ENCODE data around the gene GNB1. TPM values are rescaled to one million over a fixed set of nuclear protein-coding genes. Genes with fewer than 3 reads are reported as not detected.
A peak's percentile ranks its signal among the peaks of the same experiment; 100 is the strongest.

Gene GNB1
- polyA plus RNA-seq, 3 donors = 41.9 to 357 (median 111) TPM

DNA sequence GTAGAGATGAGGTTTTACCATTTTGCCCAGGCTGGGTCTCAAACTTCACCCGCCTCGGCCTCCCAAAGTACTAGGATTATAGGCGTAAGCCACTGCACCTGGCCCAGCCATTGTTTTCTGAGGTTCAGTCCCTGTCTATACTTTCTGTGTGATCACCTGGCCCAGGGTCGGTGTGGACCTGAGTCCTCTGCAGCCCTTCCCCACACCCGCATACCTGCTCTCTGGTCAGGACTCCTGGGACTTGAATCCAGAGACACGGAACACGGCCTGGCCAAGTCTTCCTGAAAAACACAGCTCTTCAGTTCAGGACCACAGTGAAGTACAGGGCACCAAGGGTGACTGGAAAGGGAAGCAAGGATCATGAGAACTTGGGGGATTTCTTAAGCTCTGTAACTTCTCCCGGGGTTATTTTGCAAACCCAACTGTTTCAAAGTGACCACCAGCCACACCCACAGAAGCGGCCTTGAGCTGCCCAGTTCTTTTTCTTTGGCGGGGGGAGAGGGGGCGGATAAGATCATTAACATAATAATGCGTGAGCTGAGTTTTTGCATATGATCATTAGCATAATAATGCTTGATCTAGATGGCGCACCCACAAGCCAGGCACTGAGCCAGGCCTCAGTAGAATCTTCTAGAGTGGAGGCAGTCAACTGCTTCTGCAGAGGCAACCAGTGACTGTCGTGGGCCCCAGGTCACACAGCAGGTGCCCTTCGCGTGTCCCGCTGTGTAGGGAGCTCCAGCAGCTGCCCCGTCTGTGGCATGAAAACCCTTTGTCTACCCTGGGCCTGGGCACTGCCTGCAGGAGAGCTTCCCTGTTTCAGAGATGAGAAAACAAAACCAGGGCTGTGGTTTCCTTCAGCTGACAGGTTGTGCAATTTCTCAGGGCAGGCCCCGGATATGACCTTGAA is 110.9 kb downstream of the GNB1 start:
- peaks cover 4 to 6% of the 10 kb centered on the region in 2 donors for H3K36me3 ChIP-seq (replicated peaks in 1 of 2; ENCODE audit: control insufficient read depth in 1 of 2, insufficient read depth in 2 of 2, low read length in 2 of 2)
- TF ChIP-seq, protein P1, sequence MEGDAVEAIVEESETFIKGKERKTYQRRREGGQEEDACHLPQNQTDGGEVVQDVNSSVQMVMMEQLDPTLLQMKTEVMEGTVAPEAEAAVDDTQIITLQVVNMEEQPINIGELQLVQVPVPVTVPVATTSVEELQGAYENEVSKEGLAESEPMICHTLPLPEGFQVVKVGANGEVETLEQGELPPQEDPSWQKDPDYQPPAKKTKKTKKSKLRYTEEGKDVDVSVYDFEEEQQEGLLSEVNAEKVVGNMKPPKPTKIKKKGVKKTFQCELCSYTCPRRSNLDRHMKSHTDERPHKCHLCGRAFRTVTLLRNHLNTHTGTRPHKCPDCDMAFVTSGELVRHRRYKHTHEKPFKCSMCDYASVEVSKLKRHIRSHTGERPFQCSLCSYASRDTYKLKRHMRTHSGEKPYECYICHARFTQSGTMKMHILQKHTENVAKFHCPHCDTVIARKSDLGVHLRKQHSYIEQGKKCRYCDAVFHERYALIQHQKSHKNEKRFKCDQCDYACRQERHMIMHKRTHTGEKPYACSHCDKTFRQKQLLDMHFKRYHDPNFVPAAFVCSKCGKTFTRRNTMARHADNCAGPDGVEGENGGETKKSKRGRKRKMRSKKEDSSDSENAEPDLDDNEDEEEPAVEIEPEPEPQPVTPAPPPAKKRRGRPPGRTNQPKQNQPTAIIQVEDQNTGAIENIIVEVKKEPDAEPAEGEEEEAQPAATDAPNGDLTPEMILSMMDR (IDR thresholded peaks at IDR 0.05) = no peak
- H3K9me3 ChIP-seq (replicated peaks in 1 of 2; ENCODE audit: control insufficient read depth in 1 of 2, insufficient read depth in 1 of 2, low read length in 2 of 2) = no peaks in the 10 kb centered on the region
- H3K27me3 ChIP-seq (ENCODE audit: control insufficient read depth in 2 of 2, insufficient read depth in 2 of 2, low read length in 2 of 2) = no peaks in the 10 kb centered on the region
- H3K9ac ChIP-seq (ENCODE audit: insufficient read depth, low read length, poor library complexity, severe bottlenecking) = peak overlapping the region; percentile 90
- DNase-seq = peak; percentile 90 to 94 (median 93)
- H3K79me2 ChIP-seq (ENCODE audit: insufficient read depth, low read length) = peaks cover 88% of the 10 kb centered on the region
- peaks cover 69% of the 10 kb centered on the region for H4K20me1 ChIP-seq (ENCODE audit: insufficient read depth, low read length)
- Mint-ChIP-seq H3K9me3 (peaks cover 0 to 2% (median 0%) of the 10 kb centered on the region in 7 donors), H3K4me1 (peaks cover 65% of the 10 kb centered on the region), H3K36me3 (peaks cover 10 to 35% of the 10 kb centered on the region in 2 donors), H3K27me3 (ENCODE audit: low read depth in 3 of 3) (peaks cover 0 to 7% (median 0%) of the 10 kb centered on the region in 3 donors), H3K27ac (peak overlapping the region; percentile 99 to 100 (median 100)), H3K4me3 (peak overlapping the region; percentile 97 to 99)
- H3K27ac ChIP-seq (ENCODE audit: low read depth in 1 of 2, low read length in 2 of 2) = peak overlapping the region; percentile 90 to 96
- intact Hi-C loops (cut with micrococcal nuclease) = loop anchor here (2.0 to 5.0 kb wide), 4 partner anchors 15 to 473 kb away; partner anchors contain the start of genes GNB1 (in 2 of the 2), ACAP3 (in 1 of the 2) and PUSL1 (in 1 of the 2)
- 26% methylated on average over 14 of the region's 19 CpGs for WGBS (ENCODE audit: insufficient coverage)
- peak overlapping the region; percentile 82 to 99 (median 94) for H3K4me3 ChIP-seq (replicated peaks in 1 of 3; ENCODE audit: low read depth in 2 of 3, low read length in 3 of 3)
- H2AFZ ChIP-seq (ENCODE audit: insufficient read depth, low read depth, low read length, poor library complexity, severe bottlenecking) = no peak overlapping the region
- H3K4me2 ChIP-seq (replicated peaks; ENCODE audit: extremely low read depth, low read length, poor library complexity, severe bottlenecking) = peak overlapping the region; percentile 92
- H3K4me1 ChIP-seq (ENCODE audit: control insufficient read depth in 1 of 2, insufficient read depth in 2 of 2, low read length in 2 of 2) = peaks cover 67 to 77% of the 10 kb centered on the region in 2 donors

- Mint-ChIP-seq H3K27ac (peak overlapping the region; percentile 99 to 100 (median 100)), H3K9me3 (peaks cover 0 to 2% (median 0%) of the 10 kb centered on the region in 7 donors), H3K4me1 (peaks cover 70% of the 10 kb centered on the region), H3K4me3 (peak overlapping the region; percentile 97 to 99), H3K27me3 (ENCODE audit: low read depth in 3 of 3) (peaks cover 0 to 7% (median 0%) of the 10 kb centered on the region in 3 donors), H3K36me3 (peaks cover 10 to 37% of the 10 kb centered on the region in 2 donors)
- intact Hi-C loops (cut with micrococcal nuclease) = loop anchor here in 1 of 2 donors (2.0 to 5.0 kb wide), 2 partner anchors 14 to 113 kb away; partner anchors contain the start of gene GNB1
- no peaks in the 10 kb centered on the region for H3K27me3 ChIP-seq (ENCODE audit: control insufficient read depth in 2 of 2, insufficient read depth in 2 of 2, low read length in 2 of 2)
- peaks cover 88% of the 10 kb centered on the region for H3K79me2 ChIP-seq (ENCODE audit: insufficient read depth, low read length)
- DNase-seq = no peak
- H2AFZ ChIP-seq (ENCODE audit: insufficient read depth, low read depth, low read length, poor library complexity, severe bottlenecking) = no peak overlapping the region
- peak overlapping the region; percentile 90 to 96 for H3K27ac ChIP-seq (ENCODE audit: low read depth in 1 of 2, low read length in 2 of 2)
- TF ChIP-seq, protein P1 (IDR thresholded peaks at IDR 0.05) = peak; percentile 3
- WGBS (ENCODE audit: insufficient coverage) = 43% methylated on average over 4 of the region's 11 CpGs
- H3K4me1 ChIP-seq (ENCODE audit: control insufficient read depth in 1 of 2, insufficient read depth in 2 of 2, low read length in 2 of 2) = peaks cover 71 to 83% of the 10 kb centered on the region in 2 donors
- peak overlapping the region; percentile 92 for H3K4me2 ChIP-seq (replicated peaks; ENCODE audit: extremely low read depth, low read length, poor library complexity, severe bottlenecking)
- peak overlapping the region; percentile 82 to 99 (median 94) for H3K4me3 ChIP-seq (replicated peaks in 1 of 3; ENCODE audit: low read depth in 2 of 3, low read length in 3 of 3)
- H3K36me3 ChIP-seq (replicated peaks in 1 of 2; ENCODE audit: control insufficient read depth in 1 of 2, insufficient read depth in 2 of 2, low read length in 2 of 2) = peaks cover 0 to 5% of the 10 kb centered on the region in 2 donors
- H3K9me3 ChIP-seq (replicated peaks in 1 of 2; ENCODE audit: control insufficient read depth in 1 of 2, insufficient read depth in 1 of 2, low read length in 2 of 2) = no peaks in the 10 kb centered on the region
- peak overlapping the region; percentile 90 for H3K9ac ChIP-seq (ENCODE audit: insufficient read depth, low read length, poor library complexity, severe bottlenecking)
- peaks cover 71% of the 10 kb centered on the region for H4K20me1 ChIP-seq (ENCODE audit: insufficient read depth, low read length)
Observed at GRCh38 chr1:1779320-1779675, 111.6 kb downstream of the GNB1 start.
